HepG2 (cell line): ENCODE measurements around the gene TMEM63C. TPM values are rescaled to one million over a fixed set of nuclear protein-coding genes. Genes with fewer than 3 reads are reported as not detected.

Source experiments
- ARID5B ChIP-seq: IDR thresholded peaks from 2 replicates; pipeline ENCODE4 v1.4.0; 2020; ENCODE audit warnings: mild to moderate bottlenecking, missing genetic modification reagents
- ATF1 ChIP-seq: IDR thresholded peaks from 2 replicates; pipeline ENCODE4 v1.6.1; 2016; ENCODE audit warnings: mild to moderate bottlenecking, control low read depth
- ELF3 ChIP-seq: IDR thresholded peaks from 2 replicates; pipeline ENCODE4 v1.6.1; 2016; ENCODE audit warnings: missing genetic modification reagents, missing compliant biosample characterization
- ETS1 ChIP-seq: sonication (generic); formaldehyde crosslinking; IDR thresholded peaks from 2 replicates; pipeline ENCODE4 v1.4.0; 2020; ENCODE audit warnings: missing genetic modification reagents
- HCFC1 ChIP-seq: fragments of 150-350 bp; IDR thresholded peaks from 2 replicates; pipeline ENCODE4 v1.6.1; 2014; ENCODE audit warnings: low read depth, low read length
- KDM6A ChIP-seq: IDR thresholded peaks from 2 replicates; pipeline ENCODE4 v1.6.1; 2016; ENCODE audit warnings: low read depth
- KLF11 ChIP-seq: IDR thresholded peaks from 2 replicates; pipeline ENCODE4 v1.6.1; 2016; ENCODE audit warnings: missing compliant biosample characterization
- PREB ChIP-seq: sonication (generic); formaldehyde crosslinking; IDR thresholded peaks from 2 replicates; pipeline ENCODE4 v1.4.0; 2020; ENCODE audit warnings: missing genetic modification reagents
- RFXAP ChIP-seq: sonication (generic); formaldehyde crosslinking; IDR thresholded peaks from 2 replicates; pipeline ENCODE4 v1.4.0; 2020; ENCODE audit warnings: missing genetic modification reagents, borderline replicate concordance
- ZC3H13 ChIP-seq: sonication (generic); formaldehyde crosslinking; IDR thresholded peaks from 2 replicates; pipeline ENCODE4 v1.8.1; 2023; ENCODE audit warnings: mild to moderate bottlenecking, missing genetic modification reagents, moderate library complexity
- ZFX ChIP-seq: sonication (generic); formaldehyde crosslinking; IDR thresholded peaks from 2 replicates; pipeline ENCODE4 v1.4.0; 2020; ENCODE audit warnings: mild to moderate bottlenecking, low read depth, missing genetic modification reagents, moderate library complexity
- ZNF704 ChIP-seq: sonication (generic); formaldehyde crosslinking; IDR thresholded peaks from 2 replicates; pipeline ENCODE4 v1.8.1; 2023; ENCODE audit warnings: mild to moderate bottlenecking, inconsistent platforms, moderate library complexity, missing genetic modification reagents, borderline replicate concordance
- ZSCAN21 ChIP-seq: sonication (generic); formaldehyde crosslinking; IDR thresholded peaks from 2 replicates; pipeline ENCODE4 v1.8.0; 2022; ENCODE audit warnings: mild to moderate bottlenecking, missing genetic modification reagents, moderate library complexity, borderline replicate concordance
- polyA plus RNA-seq, 8 experiments: library from polyadenylated mRNA; depleted of rRNA in 3 of 8; stranded (reverse) in 7 of 8; unstranded in 1 of 8; fragments of >200 nt; fragmentation: Illumina TruSeq in 4 of 8; extraction: Trizol in 4 of 8; gene quantifications; 2 replicates each; pipeline versions ENCODE4 v1.2.1 to v1.2.3, GENCODE V29; 2011 to 2016; ENCODE audit warnings: low read depth in 4 of 8, missing spikeins in 1 of 8, mixed read lengths in 1 of 8; ENCODE audit not compliant: insufficient read depth in 1 of 8
- total RNA-seq, 5 experiments: library from RNA; depleted of rRNA; stranded (reverse); fragments of >200 nt; fragmentation: Illumina TruSeq; extraction: Trizol; gene quantifications; 2 replicates each; pipeline ENCODE4 v1.2.3, GENCODE V29; 2016; ENCODE audit warnings: low read depth in 1 of 5
- TF ChIP-seq, protein P1 (sequence below): sonication (generic); formaldehyde crosslinking; IDR thresholded peaks from 2 replicates; pipeline ENCODE4 v1.5.1; 2020; ENCODE audit warnings: mild to moderate bottlenecking, missing genetic modification reagents, moderate library complexity

The TMEM63C gene
- total and polyA plus RNA-seq, 2 of the 13 experiments (the other 11 are each of a cell fraction or from before 2014, with no cell fraction given) = 0.17 to 0.27 TPM

- TF ChIP-seq PREB (CRISPR knock-in tag) (no peak), ZSCAN21 (CRISPR knock-in tag) (0 out of 2 replicates have a peak, but pooled peaks have one; percentile 23), HCFC1 (no peak), ATF1 (CRISPR knock-in tag) (no peak), ZC3H13 (no peak), ARID5B (CRISPR knock-in tag) (peak; percentile 68), ELF3 (CRISPR knock-in tag) (peak; percentile 31; the same call in 1 of the 2 replicates), ZNF704 (CRISPR knock-in tag) (no peak), KDM6A (CRISPR knock-in tag) (no peak), ETS1 (CRISPR knock-in tag) (no peak), KLF11 (CRISPR knock-in tag) (no peak), RFXAP (CRISPR knock-in tag) (no peak), ZFX (CRISPR knock-in tag) (peak; percentile 36; the same call in 1 of the 2 replicates)
- TF ChIP-seq, protein P1, sequence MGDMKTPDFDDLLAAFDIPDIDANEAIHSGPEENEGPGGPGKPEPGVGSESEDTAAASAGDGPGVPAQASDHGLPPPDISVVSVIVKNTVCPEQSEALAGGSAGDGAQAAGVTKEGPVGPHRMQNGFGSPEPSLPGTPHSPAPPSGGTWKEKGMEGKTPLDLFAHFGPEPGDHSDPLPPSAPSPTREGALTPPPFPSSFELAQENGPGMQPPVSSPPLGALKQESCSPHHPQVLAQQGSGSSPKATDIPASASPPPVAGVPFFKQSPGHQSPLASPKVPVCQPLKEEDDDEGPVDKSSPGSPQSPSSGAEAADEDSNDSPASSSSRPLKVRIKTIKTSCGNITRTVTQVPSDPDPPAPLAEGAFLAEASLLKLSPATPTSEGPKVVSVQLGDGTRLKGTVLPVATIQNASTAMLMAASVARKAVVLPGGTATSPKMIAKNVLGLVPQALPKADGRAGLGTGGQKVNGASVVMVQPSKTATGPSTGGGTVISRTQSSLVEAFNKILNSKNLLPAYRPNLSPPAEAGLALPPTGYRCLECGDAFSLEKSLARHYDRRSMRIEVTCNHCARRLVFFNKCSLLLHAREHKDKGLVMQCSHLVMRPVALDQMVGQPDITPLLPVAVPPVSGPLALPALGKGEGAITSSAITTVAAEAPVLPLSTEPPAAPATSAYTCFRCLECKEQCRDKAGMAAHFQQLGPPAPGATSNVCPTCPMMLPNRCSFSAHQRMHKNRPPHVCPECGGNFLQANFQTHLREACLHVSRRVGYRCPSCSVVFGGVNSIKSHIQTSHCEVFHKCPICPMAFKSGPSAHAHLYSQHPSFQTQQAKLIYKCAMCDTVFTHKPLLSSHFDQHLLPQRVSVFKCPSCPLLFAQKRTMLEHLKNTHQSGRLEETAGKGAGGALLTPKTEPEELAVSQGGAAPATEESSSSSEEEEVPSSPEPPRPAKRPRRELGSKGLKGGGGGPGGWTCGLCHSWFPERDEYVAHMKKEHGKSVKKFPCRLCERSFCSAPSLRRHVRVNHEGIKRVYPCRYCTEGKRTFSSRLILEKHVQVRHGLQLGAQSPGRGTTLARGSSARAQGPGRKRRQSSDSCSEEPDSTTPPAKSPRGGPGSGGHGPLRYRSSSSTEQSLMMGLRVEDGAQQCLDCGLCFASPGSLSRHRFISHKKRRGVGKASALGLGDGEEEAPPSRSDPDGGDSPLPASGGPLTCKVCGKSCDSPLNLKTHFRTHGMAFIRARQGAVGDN (CRISPR knock-in tag) = no peak
Measured at GRCh38 chr14:77302926-77303325, 121.3 kb downstream of the TMEM63C start (continued).
